HG03457 (cell line): ENCODE results near the gene ALG12.

Source experiments
- ATAC-seq: cut with Tn5 transposase; IDR thresholded peaks from one replicate; pipeline ENCODE4 v1.9.1; 2021; ENCODE audit warnings: moderate number of reproducible peaks; ENCODE audit not compliant: unreplicated experiment

Gene ALG12

GRCh38 chr22:49850959-49851802 is 67.1 kb downstream of the ALG12 start:
- no peak for ATAC-seq
